Measurements from ENCODE around the gene CD320.
"Not testable (repeated sequence)": the region's sequence is repeated elsewhere in the genome, so short reads cannot be mapped to it uniquely, and the experiment has no call there.

CD320 gene

GRCh38 chr19:8342316-8342683 lies 34.1 kb upstream of the CD320 start:
- Histone ChIP-seq H3K79me1 (ENCODE audit: low read length) (peaks cover 3% of the 10 kb centered on the region), H2AFZ (ENCODE audit: insufficient read depth, low read length, poor library complexity) (no peak overlapping the region), H4K12ac (ENCODE audit: low read depth, low read length) (no peak overlapping the region), H2BK120ac (ENCODE audit: insufficient read depth, low read length, poor library complexity) (no peak overlapping the region), H4K8ac (ENCODE audit: low read depth, low read length) (no peak overlapping the region), H3K9ac (ENCODE audit: low read length) (no peak overlapping the region), H3K14ac (ENCODE audit: low read length) (no peak overlapping the region), H3K36me3 (ENCODE audit: control insufficient read depth in 1 of 2, insufficient read depth in 2 of 2, low read length in 2 of 2) (no peaks in the 10 kb centered on the region), H2AK5ac (ENCODE audit: low read length) (no peak overlapping the region), H3K18ac (ENCODE audit: low read length) (no peak overlapping the region), H2BK5ac (ENCODE audit: low read depth, low read length, poor library complexity) (no peak overlapping the region), H4K91ac (ENCODE audit: low read depth, low read length) (no peak overlapping the region), H2BK12ac (ENCODE audit: low read length) (no peak overlapping the region), H3K9me3 (ENCODE audit: insufficient read depth, low read depth, low read length) (no peaks in the 10 kb centered on the region), H3K27me3 (ENCODE audit: insufficient read depth, low read length) (peaks cover 8% of the 10 kb centered on the region), H3K4me2 (ENCODE audit: low read length) (no peak overlapping the region), H3K4ac (ENCODE audit: low read depth, low read length) (no peak overlapping the region), H3K23ac (ENCODE audit: low read length) (no peak overlapping the region), H3K4me1 (ENCODE audit: control insufficient read depth in 1 of 2, insufficient read depth in 2 of 2, low read length in 2 of 2) (peaks cover 4 to 5% of the 10 kb centered on the region in 2 experiments), H3K4me3 (ENCODE audit: low read depth, low read length) (no peak overlapping the region), H3K27ac (ENCODE audit: low read depth, low read length) (no peak overlapping the region), H3K79me2 (ENCODE audit: control insufficient read depth, insufficient read depth, low read length, poor library complexity) (peaks cover 3% of the 10 kb centered on the region)
- no CpG with 5 or more reads among the region's 14 CpGs for WGBS (ENCODE audit: extremely low coverage, insufficient coverage, insufficient read length)
- no peak for DNase-seq

GRCh38 chr19:8341504-8341903 lies 33.3 kb upstream of the CD320 start:
- H4K8ac ChIP-seq (ENCODE audit: low read depth, low read length); H3K36me3 ChIP-seq (ENCODE audit: control insufficient read depth in 1 of 2, insufficient read depth in 2 of 2, low read length in 2 of 2); H4K12ac ChIP-seq (ENCODE audit: low read depth, low read length); H3K27me3 ChIP-seq (ENCODE audit: insufficient read depth, low read length); H3K4me1 ChIP-seq (ENCODE audit: control insufficient read depth in 1 of 2, insufficient read depth in 2 of 2, low read length in 2 of 2); H2AFZ ChIP-seq (ENCODE audit: insufficient read depth, low read length, poor library complexity); H2AK5ac ChIP-seq (ENCODE audit: low read length); H3K79me2 ChIP-seq (ENCODE audit: control insufficient read depth, insufficient read depth, low read length, poor library complexity); H4K91ac ChIP-seq (ENCODE audit: low read depth, low read length); H3K18ac ChIP-seq (ENCODE audit: low read length); H3K4ac ChIP-seq (ENCODE audit: low read depth, low read length); H3K27ac ChIP-seq (ENCODE audit: low read depth, low read length); H2BK12ac ChIP-seq (ENCODE audit: low read length); H3K9me3 ChIP-seq (ENCODE audit: insufficient read depth, low read depth, low read length); H3K23ac ChIP-seq (ENCODE audit: low read length); H3K4me3 ChIP-seq (ENCODE audit: low read depth, low read length); H3K4me2 ChIP-seq (ENCODE audit: low read length); H3K9ac ChIP-seq (ENCODE audit: low read length); H3K79me1 ChIP-seq (ENCODE audit: low read length); DNase-seq; H2BK120ac ChIP-seq (ENCODE audit: insufficient read depth, low read length, poor library complexity); H3K14ac ChIP-seq (ENCODE audit: low read length); H2BK5ac ChIP-seq (ENCODE audit: low read depth, low read length, poor library complexity): not testable (repeated sequence)
- no CpG with 5 or more reads among the region's 4 CpGs for WGBS (ENCODE audit: extremely low coverage, insufficient coverage, insufficient read length)

GRCh38 chr19:8340341-8341096 lies 32.4 kb upstream of the CD320 start:
- no peak overlapping the region for H3K18ac ChIP-seq (ENCODE audit: low read length)
- H3K27ac ChIP-seq (ENCODE audit: low read depth, low read length), result no peak overlapping the region
- H2BK5ac ChIP-seq (ENCODE audit: low read depth, low read length, poor library complexity), result no peak overlapping the region
- no peak for DNase-seq
- H3K79me1 ChIP-seq (ENCODE audit: low read length), result peaks cover 3% of the 10 kb centered on the region
- H3K14ac ChIP-seq (ENCODE audit: low read length), result no peak overlapping the region
- H3K79me2 ChIP-seq (ENCODE audit: control insufficient read depth, insufficient read depth, low read length, poor library complexity), result peaks cover 3% of the 10 kb centered on the region
- H3K36me3 ChIP-seq (ENCODE audit: control insufficient read depth in 1 of 2, insufficient read depth in 2 of 2, low read length in 2 of 2), result no peaks in the 10 kb centered on the region
- peaks cover 14% of the 10 kb centered on the region for H3K27me3 ChIP-seq (ENCODE audit: insufficient read depth, low read length)
- no peak overlapping the region for H4K8ac ChIP-seq (ENCODE audit: low read depth, low read length)
- no peak overlapping the region for H3K4me2 ChIP-seq (ENCODE audit: low read length)
- no peak overlapping the region for H2BK120ac ChIP-seq (ENCODE audit: insufficient read depth, low read length, poor library complexity)
- no peaks in the 10 kb centered on the region for H3K9me3 ChIP-seq (ENCODE audit: insufficient read depth, low read depth, low read length)
- H3K4me3 ChIP-seq (ENCODE audit: low read depth, low read length), result no peak overlapping the region
- no peak overlapping the region for H3K4ac ChIP-seq (ENCODE audit: low read depth, low read length)
- no CpG with 5 or more reads among the region's 15 CpGs for WGBS (ENCODE audit: extremely low coverage, insufficient coverage, insufficient read length)
- H3K23ac ChIP-seq (ENCODE audit: low read length), result no peak overlapping the region
- H3K4me1 ChIP-seq (ENCODE audit: control insufficient read depth in 1 of 2, insufficient read depth in 2 of 2, low read length in 2 of 2), result peaks cover 4 to 5% of the 10 kb centered on the region in 2 experiments
- H2AK5ac ChIP-seq (ENCODE audit: low read length), result no peak overlapping the region
- H2BK12ac ChIP-seq (ENCODE audit: low read length), result no peak overlapping the region
- H3K9ac ChIP-seq (ENCODE audit: low read length), result no peak overlapping the region
- no peak overlapping the region for H4K91ac ChIP-seq (ENCODE audit: low read depth, low read length)
- H4K12ac ChIP-seq (ENCODE audit: low read depth, low read length), result no peak overlapping the region
- H2AFZ ChIP-seq (ENCODE audit: insufficient read depth, low read length, poor library complexity), result no peak overlapping the region

GRCh38 chr19:8338835-8339234 lies 30.7 kb upstream of the CD320 start:
- no CpG with 5 or more reads among the region's 6 CpGs for WGBS (ENCODE audit: extremely low coverage, insufficient coverage, insufficient read length)
- H3K79me1 ChIP-seq (ENCODE audit: low read length), result peaks cover 5% of the 10 kb centered on the region
- peaks cover 31% of the 10 kb centered on the region for H3K27me3 ChIP-seq (ENCODE audit: insufficient read depth, low read length)
- H2AFZ ChIP-seq (ENCODE audit: insufficient read depth, low read length, poor library complexity), result no peak overlapping the region
- H2AK5ac ChIP-seq (ENCODE audit: low read length), result no peak overlapping the region
- H2BK120ac ChIP-seq (ENCODE audit: insufficient read depth, low read length, poor library complexity), result no peak overlapping the region
- H3K4me2 ChIP-seq (ENCODE audit: low read length), result no peak overlapping the region
- H3K79me2 ChIP-seq (ENCODE audit: control insufficient read depth, insufficient read depth, low read length, poor library complexity), result peaks cover 3% of the 10 kb centered on the region
- no peak overlapping the region for H3K4me3 ChIP-seq (ENCODE audit: low read depth, low read length)
- no peak overlapping the region for H3K9ac ChIP-seq (ENCODE audit: low read length)
- H2BK5ac ChIP-seq (ENCODE audit: low read depth, low read length, poor library complexity), result no peak overlapping the region
- peaks cover 15 to 16% of the 10 kb centered on the region in 2 experiments for H3K4me1 ChIP-seq (ENCODE audit: control insufficient read depth in 1 of 2, insufficient read depth in 2 of 2, low read length in 2 of 2)
- no peak overlapping the region for H2BK12ac ChIP-seq (ENCODE audit: low read length)
- H4K91ac ChIP-seq (ENCODE audit: low read depth, low read length), result no peak overlapping the region
- no peak overlapping the region for H4K12ac ChIP-seq (ENCODE audit: low read depth, low read length)
- no peak overlapping the region for H3K23ac ChIP-seq (ENCODE audit: low read length)
- no peak overlapping the region for H3K14ac ChIP-seq (ENCODE audit: low read length)
- H3K4ac ChIP-seq (ENCODE audit: low read depth, low read length), result no peak overlapping the region
- no peak for DNase-seq
- H3K18ac ChIP-seq (ENCODE audit: low read length), result no peak overlapping the region
- H3K9me3 ChIP-seq (ENCODE audit: insufficient read depth, low read depth, low read length), result no peaks in the 10 kb centered on the region
- H3K27ac ChIP-seq (ENCODE audit: low read depth, low read length), result no peak overlapping the region
- no peak overlapping the region for H4K8ac ChIP-seq (ENCODE audit: low read depth, low read length)
- H3K36me3 ChIP-seq (ENCODE audit: control insufficient read depth in 1 of 2, insufficient read depth in 2 of 2, low read length in 2 of 2), result no peaks in the 10 kb centered on the region

Measured in trophoblast cell (in vitro differentiated cells and primary cell).